ENCODE results near the gene NOX4.

DNA sequence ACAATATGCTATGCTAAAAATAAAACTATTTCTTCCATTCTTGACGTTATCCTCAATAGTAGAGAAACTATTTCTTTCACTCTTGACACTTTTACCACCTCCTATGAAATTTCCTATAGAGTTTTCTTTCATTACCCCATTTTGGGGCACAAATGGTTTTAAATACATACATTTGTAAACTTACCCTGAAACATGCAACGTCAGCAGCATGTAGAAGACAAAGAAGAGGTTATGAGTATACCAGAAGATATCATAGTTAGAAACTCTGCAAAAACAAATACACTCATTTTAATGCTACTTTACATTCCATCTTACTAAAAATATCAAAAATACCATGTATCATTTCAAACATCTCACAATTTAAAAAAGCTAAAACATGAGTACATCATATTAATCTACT is 69.5 kb downstream of the NOX4 start:
- TF ChIP-seq SIN3A (conservative IDR thresholded peaks at IDR 0.05 in 1 of 2, IDR thresholded peaks at IDR 0.05 in 1 of 2; ENCODE audit: low read depth in 1 of 2, low read length in 2 of 2) (no peak), MAFK (IDR thresholded peaks at IDR 0.05; ENCODE audit: low read depth, low read length) (no peak), SP1 (IDR thresholded peaks at IDR 0.05; ENCODE audit: low read depth, low read length) (no peak), SIRT6 (IDR thresholded peaks at IDR 0.05; ENCODE audit: low read length) (no peak), TAF7 (optimal IDR thresholded peaks at IDR 0.05; ENCODE audit: borderline replicate concordance, low read depth, low read length) (no peak), RFX5 (IDR thresholded peaks at IDR 0.05; ENCODE audit: borderline replicate concordance, low read depth, low read length) (no peak)
- TF ChIP-seq, protein P1, sequence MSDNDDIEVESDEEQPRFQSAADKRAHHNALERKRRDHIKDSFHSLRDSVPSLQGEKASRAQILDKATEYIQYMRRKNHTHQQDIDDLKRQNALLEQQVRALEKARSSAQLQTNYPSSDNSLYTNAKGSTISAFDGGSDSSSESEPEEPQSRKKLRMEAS (IDR thresholded peaks at IDR 0.05): no peak

All from H1 (cell line).